SH-SY5Y (cell line): ENCODE data around the gene NOC4L.

Experiments used
- GATA2 ChIP-seq: IDR thresholded peaks from 2 replicates; pipeline ENCODE4 v1.6.1; 2011; ENCODE audit warnings: mild to moderate bottlenecking, low read depth, low read length
- GATA3 ChIP-seq: IDR thresholded peaks from 2 replicates; pipeline ENCODE4 v1.6.1; 2011; ENCODE audit warnings: low read depth, mild to moderate bottlenecking, low read length, moderate library complexity

DNA sequence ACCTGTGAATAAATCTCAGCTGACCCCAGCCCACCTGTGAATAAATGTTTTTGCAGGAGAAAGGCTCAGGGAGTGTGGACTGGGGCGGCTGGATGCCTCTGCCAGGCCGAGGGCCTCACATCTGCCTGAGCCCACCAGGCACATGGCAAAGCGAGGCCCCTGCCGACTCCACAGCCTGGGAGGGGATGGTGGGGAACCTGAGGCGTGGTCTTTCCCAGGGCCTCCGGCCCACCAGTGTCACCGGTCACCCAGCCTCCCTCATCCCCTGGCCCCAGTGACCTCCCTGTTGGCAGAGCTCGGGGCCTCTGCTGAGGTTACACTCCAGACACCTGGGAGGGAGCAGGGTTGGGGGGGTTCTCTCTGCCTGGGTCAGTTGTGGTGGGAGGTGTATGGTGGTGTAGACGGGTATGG is 8.2 kb downstream of the NOC4L start:
- TF ChIP-seq GATA2 (no peak), GATA3 (no peak)
